HUES6 (cell line): ENCODE measurements around the gene ZFAND3.

Source experiments
- H3K27ac ChIP-seq: 2 replicates; pipeline ENCODE4 v1.7.0; 2013; ENCODE audit warnings: low read depth, mild to moderate bottlenecking, low read length, inconsistent platforms
- H3K27me3 ChIP-seq: 2 replicates; pipeline ENCODE4 v1.6.1; 2013; ENCODE audit warnings: low read length; ENCODE audit not compliant: control insufficient read depth, insufficient read depth
- H3K36me3 ChIP-seq: 2 replicates; pipeline ENCODE4 v1.6.1; 2013; ENCODE audit warnings: low read length; ENCODE audit not compliant: control insufficient read depth, insufficient read depth
- H3K4me1 ChIP-seq: 2 replicates; pipeline ENCODE4 v1.6.1; 2013; ENCODE audit warnings: low read length; ENCODE audit not compliant: control insufficient read depth, insufficient read depth
- H3K4me3 ChIP-seq: 2 replicates; pipeline ENCODE4 v1.5.1; 2013; ENCODE audit warnings: low read depth, low read length
- H3K9ac ChIP-seq: one replicate; pipeline ENCODE4 v1.6.1; 2013; ENCODE audit warnings: mild to moderate bottlenecking, low read length
- H3K9me3 ChIP-seq: 2 replicates; pipeline ENCODE4 v1.6.1; 2013; ENCODE audit warnings: low read depth, low read length; ENCODE audit not compliant: control insufficient read depth, insufficient read depth

ZFAND3 gene

DNA sequence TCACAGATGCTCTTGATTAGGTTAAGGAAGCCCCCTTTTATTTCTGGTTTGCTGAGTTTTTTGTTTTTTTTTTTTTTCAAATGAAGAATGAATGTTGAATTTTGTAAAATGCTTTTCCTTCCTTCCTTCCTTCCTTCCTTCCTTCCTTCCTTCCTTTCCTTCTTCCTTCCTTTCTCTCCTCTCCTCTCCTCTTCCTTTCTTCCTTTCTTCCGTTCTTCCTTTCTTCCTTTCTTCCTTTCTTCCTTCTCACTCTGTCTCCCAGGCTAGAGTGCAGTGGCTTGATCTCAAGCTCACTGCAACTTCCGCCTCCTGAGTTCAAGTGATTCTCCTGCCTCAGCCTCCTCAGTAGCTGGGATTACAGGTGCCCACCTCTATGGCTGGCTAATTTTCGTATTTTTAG is 158.2 kb downstream of the ZFAND3 start:
- Histone ChIP-seq H3K4me1 (no peaks in the 10 kb centered on the region), H3K9ac (no peak overlapping the region), H3K9me3 (peaks cover 10% of the 10 kb centered on the region), H3K27me3 (no peaks in the 10 kb centered on the region), H3K36me3 (no peaks in the 10 kb centered on the region; the same call in 1 of the 2 replicates), H3K27ac (no peak overlapping the region), H3K4me3 (no peak overlapping the region)

DNA sequence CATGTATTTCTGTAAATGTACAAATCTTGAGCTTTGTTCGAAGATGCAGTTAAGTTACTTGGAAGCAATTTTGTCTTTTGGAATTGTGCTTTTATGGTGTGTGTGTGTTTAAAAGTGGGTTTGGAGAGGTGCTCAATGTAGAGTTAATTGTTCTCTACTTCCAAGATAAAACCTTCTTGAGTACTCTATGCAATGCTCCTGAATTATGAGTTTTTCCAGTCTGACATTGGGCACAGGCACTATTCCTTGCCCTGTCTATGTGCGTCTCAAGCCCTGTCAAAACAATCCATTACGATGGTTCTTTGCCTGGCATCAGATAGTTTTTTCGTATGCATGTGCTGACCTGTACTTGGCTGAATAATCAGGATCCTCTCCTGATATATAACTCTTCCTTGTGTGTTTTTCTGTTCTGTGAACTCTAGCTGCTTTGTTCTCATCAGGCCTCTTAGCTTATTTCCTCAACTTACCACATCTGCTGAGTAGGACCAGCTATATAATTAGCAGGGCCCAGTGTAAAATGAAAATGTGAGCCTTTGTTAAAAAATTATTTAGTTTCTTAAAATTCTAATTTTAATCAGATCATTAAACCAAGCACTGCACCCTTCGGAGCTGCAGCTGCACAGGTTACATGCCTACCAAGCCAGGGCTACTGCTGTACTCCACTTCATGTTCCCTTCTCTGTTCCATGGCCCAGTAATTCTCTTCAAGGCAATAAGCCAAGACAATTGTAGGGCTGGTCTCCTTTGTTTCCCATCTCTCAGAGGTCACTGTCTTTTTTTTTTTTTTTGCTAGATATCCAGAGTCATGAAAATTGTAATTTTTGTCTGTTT is 160.1 kb downstream of the ZFAND3 start:
- Histone ChIP-seq H3K9ac (no peak overlapping the region), H3K9me3 (peaks cover 5% of the 10 kb centered on the region), H3K27me3 (no peaks in the 10 kb centered on the region), H3K4me1 (no peaks in the 10 kb centered on the region), H3K4me3 (no peak overlapping the region), H3K27ac (no peak overlapping the region), H3K36me3 (no peaks in the 10 kb centered on the region; the same call in 1 of the 2 replicates)

DNA sequence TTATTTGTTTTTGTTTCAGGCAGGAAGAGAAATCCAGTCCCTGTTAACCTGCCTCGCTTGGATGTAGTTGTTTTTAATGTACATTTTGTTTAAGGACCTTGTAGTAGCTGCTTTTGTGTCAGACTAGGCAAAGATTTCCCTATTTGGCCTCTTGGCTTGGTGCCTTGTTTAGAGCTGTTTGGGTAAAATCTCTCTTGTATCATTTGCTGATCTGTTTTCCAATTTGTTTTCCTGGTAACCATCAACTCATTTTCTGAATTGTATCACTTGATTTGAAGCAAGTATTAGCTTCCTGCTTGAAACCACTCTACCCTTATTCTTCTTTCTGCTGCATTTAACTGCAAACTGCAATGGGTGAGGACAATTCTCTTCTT is 160.7 kb downstream of the ZFAND3 start:
- H3K27ac ChIP-seq: no peak overlapping the region
- no peaks in the 10 kb centered on the region for H3K36me3 ChIP-seq
- no peak overlapping the region for H3K9ac ChIP-seq
- no peaks in the 10 kb centered on the region for H3K27me3 ChIP-seq
- no peak overlapping the region for H3K4me3 ChIP-seq
- H3K9me3 ChIP-seq: no peaks in the 10 kb centered on the region
- H3K4me1 ChIP-seq: no peaks in the 10 kb centered on the region

DNA sequence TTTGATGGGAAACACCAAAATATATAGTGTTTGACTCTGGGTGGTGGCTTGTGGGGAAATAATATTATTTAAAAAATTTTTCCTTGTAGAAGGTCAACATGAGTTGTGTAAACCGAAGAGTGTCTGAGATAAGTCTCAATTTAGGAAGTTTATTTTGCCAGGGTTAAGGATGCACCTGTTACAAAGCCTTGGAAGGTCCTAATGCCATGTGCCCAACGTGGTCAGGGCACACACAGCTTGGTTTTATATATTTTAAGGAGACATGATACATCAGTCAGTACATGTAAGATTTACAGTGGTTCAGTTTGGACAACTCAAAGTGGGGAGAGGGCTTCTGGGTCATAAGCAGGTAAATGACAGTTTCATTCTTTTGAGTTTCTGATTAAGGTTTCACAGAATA is 162.1 kb downstream of the ZFAND3 start:
- Histone ChIP-seq H3K36me3 (no peaks in the 10 kb centered on the region), H3K4me1 (no peaks in the 10 kb centered on the region), H3K9me3 (no peaks in the 10 kb centered on the region), H3K27me3 (no peaks in the 10 kb centered on the region), H3K27ac (no peak overlapping the region), H3K4me3 (no peak overlapping the region), H3K9ac (no peak overlapping the region)

DNA sequence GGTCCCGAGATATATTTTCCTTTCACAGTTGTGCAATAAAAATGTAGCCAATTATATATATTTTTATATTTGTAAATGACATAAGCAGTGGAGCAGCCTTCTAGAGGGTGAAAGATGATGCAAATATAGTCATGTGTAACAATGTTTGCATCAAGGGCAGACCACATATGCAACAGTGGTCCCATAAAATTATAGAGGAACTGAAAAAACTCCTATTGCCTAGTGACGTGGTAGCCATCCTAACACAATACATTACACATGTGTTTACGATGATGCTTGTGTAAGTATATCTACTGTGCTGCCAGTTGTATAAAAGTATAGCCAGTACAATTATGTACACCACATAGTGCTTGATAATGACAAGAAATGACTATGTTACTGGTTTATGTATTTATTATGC is 162.8 kb downstream of the ZFAND3 start:
- Histone ChIP-seq H3K4me1 (no peaks in the 10 kb centered on the region), H3K4me3 (no peak overlapping the region), H3K9me3 (no peaks in the 10 kb centered on the region), H3K9ac (no peak overlapping the region), H3K36me3 (no peaks in the 10 kb centered on the region), H3K27me3 (no peaks in the 10 kb centered on the region), H3K27ac (no peak overlapping the region)

DNA sequence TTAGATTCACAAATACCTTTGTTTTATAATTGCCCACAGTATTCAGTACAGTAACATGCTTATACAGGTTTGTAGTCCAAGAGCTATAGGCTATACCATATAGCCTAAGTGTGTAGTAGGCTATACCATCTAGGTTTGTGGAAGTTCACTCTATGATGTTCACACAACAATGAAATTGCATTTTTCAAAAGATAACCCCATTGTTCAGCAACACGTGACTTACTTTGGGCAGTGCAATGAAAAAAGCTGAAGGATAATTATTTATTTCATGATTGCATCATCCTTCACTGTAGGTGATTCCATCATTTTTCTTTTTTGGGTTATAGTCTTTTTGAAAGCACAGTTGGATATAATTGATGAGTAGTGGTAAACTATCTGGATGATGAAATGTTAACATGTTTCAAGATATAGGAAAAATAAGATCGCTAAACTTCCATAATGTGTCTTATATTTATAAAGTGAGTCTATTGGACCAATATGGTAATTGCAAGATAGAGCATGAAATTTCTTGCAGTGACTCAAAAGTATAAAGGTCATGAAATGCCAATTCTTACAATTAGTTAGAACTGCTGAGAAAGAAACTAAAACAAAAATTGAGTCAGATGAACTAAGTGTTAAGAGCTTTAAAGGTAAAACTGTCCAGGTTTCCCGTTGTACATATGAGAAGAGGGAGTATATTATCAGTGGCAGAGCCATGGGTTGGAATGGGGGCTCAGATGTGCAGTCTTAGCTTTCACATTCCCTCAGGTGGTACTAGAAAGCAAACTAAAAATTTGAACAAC is 164.4 kb downstream of the ZFAND3 start:
- H3K4me3 ChIP-seq: no peak overlapping the region
- no peaks in the 10 kb centered on the region for H3K36me3 ChIP-seq
- no peaks in the 10 kb centered on the region for H3K9me3 ChIP-seq
- no peak overlapping the region for H3K9ac ChIP-seq
- H3K27me3 ChIP-seq: no peaks in the 10 kb centered on the region
- no peak overlapping the region for H3K27ac ChIP-seq
- H3K4me1 ChIP-seq: no peaks in the 10 kb centered on the region

DNA sequence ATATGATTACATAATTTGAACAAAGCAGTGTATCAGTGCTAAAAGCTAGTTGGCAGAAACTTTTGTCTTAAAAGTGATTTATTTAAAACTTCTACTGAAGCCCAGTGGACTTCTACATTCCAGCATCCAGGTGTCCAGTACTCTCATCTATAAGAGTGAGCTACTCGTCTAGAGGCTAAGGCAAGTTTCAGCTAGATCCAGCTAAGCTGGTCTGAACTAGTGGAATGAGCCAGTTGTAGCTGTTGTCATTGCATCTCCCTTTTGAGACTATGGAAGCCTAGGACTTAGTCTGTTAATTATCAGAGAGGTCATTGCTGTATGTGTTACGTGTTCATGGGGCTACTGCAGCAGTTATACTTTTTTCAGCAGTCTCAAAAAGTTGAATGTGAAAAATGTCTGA is 165.1 kb downstream of the ZFAND3 start:
- H3K27me3 ChIP-seq: no peaks in the 10 kb centered on the region

DNA sequence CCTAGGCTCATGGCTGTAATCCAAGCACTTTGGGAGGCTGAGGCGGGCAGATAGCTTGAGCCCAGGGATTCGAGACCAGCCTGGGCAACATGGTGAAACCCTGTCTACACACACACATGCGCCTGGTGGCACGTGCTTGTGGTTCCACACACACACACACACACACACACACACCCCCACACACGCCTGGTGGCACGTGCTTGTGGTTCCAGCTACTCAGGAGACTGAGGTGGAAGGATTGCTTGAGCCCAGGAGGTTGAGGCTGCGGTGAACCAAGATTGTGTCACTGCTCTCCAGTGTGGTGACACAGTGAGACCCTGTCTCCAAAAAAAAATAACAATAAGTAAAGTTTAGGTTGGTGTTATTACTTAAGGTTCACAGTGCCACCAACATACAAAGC is 165.8 kb downstream of the ZFAND3 start:
- Histone ChIP-seq H3K4me1 (peaks cover 6% of the 10 kb centered on the region; the same call in 1 of the 2 replicates), H3K9me3 (no peaks in the 10 kb centered on the region), H3K4me3 (no peak overlapping the region), H3K27ac (no peak overlapping the region), H3K9ac (no peak overlapping the region), H3K36me3 (no peaks in the 10 kb centered on the region), H3K27me3 (no peaks in the 10 kb centered on the region)

More for the DNA sequence above, 165.1 kb downstream of the ZFAND3 start:
- H3K4me3 ChIP-seq: no peak overlapping the region
- H3K4me1 ChIP-seq: 0 out of 2 replicates have a peak, but pooled peaks cover under 1% of the 10 kb centered on the region
- no peaks in the 10 kb centered on the region for H3K9me3 ChIP-seq
- H3K36me3 ChIP-seq: no peaks in the 10 kb centered on the region
- H3K27ac ChIP-seq: no peak overlapping the region
- no peak overlapping the region for H3K9ac ChIP-seq

DNA sequence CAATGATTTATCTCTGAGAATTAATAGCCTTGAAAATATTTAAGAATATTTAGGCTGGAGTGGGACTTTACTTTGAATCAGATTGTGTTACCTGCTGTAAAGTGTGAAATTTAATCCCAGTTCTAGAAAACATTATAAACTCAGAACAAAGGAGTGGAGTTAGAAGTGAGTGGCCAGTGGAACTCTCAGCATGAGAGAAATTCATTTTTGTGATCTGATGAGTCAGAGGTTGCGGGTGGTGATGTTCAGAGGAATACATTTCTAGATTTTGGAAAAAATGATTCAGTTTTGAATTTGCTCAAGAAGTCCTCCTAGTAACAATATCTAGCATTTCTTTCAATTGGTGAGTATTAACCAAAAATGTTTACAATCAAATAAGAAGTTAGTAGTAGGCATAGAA is 167.5 kb downstream of the ZFAND3 start:
- Histone ChIP-seq H3K9me3 (no peaks in the 10 kb centered on the region), H3K4me1 (peaks cover 9% of the 10 kb centered on the region; the same call in 1 of the 2 replicates), H3K27ac (no peak overlapping the region), H3K27me3 (no peaks in the 10 kb centered on the region), H3K36me3 (no peaks in the 10 kb centered on the region), H3K4me3 (no peak overlapping the region), H3K9ac (no peak overlapping the region)

DNA sequence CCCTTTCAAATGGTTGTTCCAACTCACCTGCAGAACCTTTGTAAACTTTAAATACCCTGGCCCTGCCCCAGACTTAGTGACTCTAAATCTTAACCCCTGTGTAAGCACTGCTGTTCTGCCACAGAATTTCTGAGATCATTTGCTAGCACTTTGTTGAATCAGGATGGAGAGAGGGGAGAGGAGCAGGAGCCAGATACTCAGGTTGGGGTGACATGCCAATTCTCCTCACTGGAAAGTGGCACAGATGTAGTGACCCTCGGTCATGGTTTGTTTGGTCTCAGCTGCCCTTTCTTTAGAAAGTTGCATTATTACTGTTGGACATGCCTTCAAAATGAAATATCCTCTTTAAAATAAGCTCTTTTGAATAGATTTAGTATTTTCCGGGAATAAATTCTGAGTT is 168.0 kb downstream of the ZFAND3 start:
- Histone ChIP-seq H3K27me3 (no peaks in the 10 kb centered on the region), H3K27ac (no peak overlapping the region), H3K4me3 (no peak overlapping the region), H3K9ac (no peak overlapping the region), H3K9me3 (no peaks in the 10 kb centered on the region), H3K36me3 (no peaks in the 10 kb centered on the region), H3K4me1 (peaks cover 9% of the 10 kb centered on the region; the same call in 1 of the 2 replicates)

DNA sequence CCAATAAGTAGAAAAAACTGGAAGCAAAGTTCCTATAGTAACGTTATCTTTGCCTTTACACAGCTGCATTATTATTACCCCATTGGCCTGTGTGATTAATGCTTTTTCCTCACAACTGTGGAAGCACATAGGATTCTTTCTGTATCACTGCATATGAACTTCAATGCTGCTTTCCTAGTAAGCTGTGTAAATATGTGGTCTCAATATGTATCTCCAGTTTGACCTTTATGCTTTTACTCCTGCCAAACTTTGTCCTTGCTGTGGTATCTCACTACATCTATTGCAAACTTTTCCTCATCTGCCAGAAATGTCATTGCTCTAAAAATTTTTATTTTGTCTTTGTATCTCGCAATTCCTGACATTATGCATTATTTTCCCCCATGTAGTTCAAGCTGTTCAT is 168.6 kb downstream of the ZFAND3 start:
- Histone ChIP-seq H3K27me3 (no peaks in the 10 kb centered on the region), H3K27ac (no peak overlapping the region), H3K4me1 (peaks cover 9% of the 10 kb centered on the region; the same call in 1 of the 2 replicates), H3K9ac (no peak overlapping the region), H3K4me3 (no peak overlapping the region), H3K36me3 (no peaks in the 10 kb centered on the region), H3K9me3 (no peaks in the 10 kb centered on the region)
